DOHH2 (cell line): ENCODE results near the gene TEX51.

ENCODE experiments used
- CTCF ChIP-seq: fragments of 200-600 bp; sonication (generic); IDR thresholded peaks from one replicate; pipeline ENCODE4 v1.5.1; 2014; ENCODE audit warnings: antibody characterized with exemption, mild to moderate bottlenecking, low read depth, low read length; ENCODE audit not compliant: poor library complexity, severe bottlenecking
- EZH2phosphoT487 ChIP-seq: fragments of 200-600 bp; sonication (generic); IDR thresholded peaks from 2 replicates; pipeline ENCODE4 v1.6.1; 2017; ENCODE audit warnings: borderline replicate concordance, mild to moderate bottlenecking, antibody characterized with exemption, low read length, moderate library complexity, mixed read lengths

GRCh38 chr2:126882736-126883665 lies 15.7 kb upstream of the TEX51 start:
- no peak for TF ChIP-seq CTCF
- no peak for TF ChIP-seq EZH2phosphoT487
